ENCODE measurements around the gene ABI3. TPM values are rescaled to one million over a fixed set of nuclear protein-coding genes. Genes with fewer than 3 reads are reported as not detected.
"Not testable (repeated sequence)": the region's sequence is repeated elsewhere in the genome, so short reads cannot be mapped to it uniquely, and the experiment has no call there.

The ABI3 gene
- total RNA-seq, result 10 to 100 TPM in 1 of 2 donors, 1 to 10 TPM in 1; 8.9 to 10.8 TPM

GRCh38 chr17:49210158-49211029, at the start of gene ABI3, which contains the start of gene GNGT2:
Gene ABI3, plus strand, starts transcription at chr17:49210707. Its CDS starts 18 bp downstream, at chr17:49210725.
Gene GNGT2, minus strand, starts transcription at chr17:49210574. Its CDS starts 3,152 bp downstream, at chr17:49207422.
- H3K9me3 ChIP-seq, result no peaks in the 10 kb centered on the region
- no peaks in the 10 kb centered on the region for H3K4me1 ChIP-seq (ENCODE audit: control insufficient read depth in 1 of 2, low read depth in 2 of 2)
- H3K27me3 ChIP-seq (replicated peaks; ENCODE audit: insufficient read depth), result peaks cover 4% of the 10 kb centered on the region
- no peaks in the 10 kb centered on the region for H3K36me3 ChIP-seq
- TF ChIP-seq CTCF (IDR thresholded peaks at IDR 0.05), result no peak
- H3K27ac ChIP-seq, result peak within 1 kb of the TSS; percentile 12 to 27
- DNase-seq (ENCODE audit: low spot score) (no peak), ATAC-seq (ENCODE audit: insufficient number of reproducible peaks, low FRiP score, low read depth) (no peak)
- H3K4me3 ChIP-seq, result peak within 1 kb of the TSS; percentile 62

- Histone ChIP-seq H3K4me3 (no peak overlapping the region), H3K27ac (no peak overlapping the region), H3K36me3 (no peaks in the 10 kb centered on the region), H3K4me1 (ENCODE audit: control insufficient read depth in 1 of 2, low read depth in 2 of 2) (no peaks in the 10 kb centered on the region), H3K27me3 (replicated peaks; ENCODE audit: insufficient read depth) (no peaks in the 10 kb centered on the region), H3K9me3 (no peaks in the 10 kb centered on the region)
- no peak for ATAC-seq (ENCODE audit: insufficient number of reproducible peaks, low FRiP score, low read depth)
- no peak for DNase-seq (ENCODE audit: low spot score)
- TF ChIP-seq CTCF (IDR thresholded peaks at IDR 0.05), result no peak
Observed at GRCh38 chr17:49162866-49163265, 47.6 kb upstream of the ABI3 start.

- ATAC-seq (ENCODE audit: insufficient number of reproducible peaks, low FRiP score, low read depth), result no peak
- no peaks in the 10 kb centered on the region for H3K27me3 ChIP-seq (replicated peaks; ENCODE audit: insufficient read depth)
Observed at GRCh38 chr17:49165143-49165542, 45.4 kb upstream of the ABI3 start.

GRCh38 chr17:49168706-49169105, 41.8 kb upstream of the ABI3 start:
- no peak for ATAC-seq (ENCODE audit: insufficient number of reproducible peaks, low FRiP score, low read depth)
- no peak overlapping the region for H3K4me3 ChIP-seq
- no peak for DNase-seq (ENCODE audit: low spot score)
- H3K9me3 ChIP-seq, result no peaks in the 10 kb centered on the region
- H3K27ac ChIP-seq, result no peak overlapping the region
- TF ChIP-seq CTCF (IDR thresholded peaks at IDR 0.05), result no peak
- H3K36me3 ChIP-seq, result no peaks in the 10 kb centered on the region
- no peaks in the 10 kb centered on the region for H3K27me3 ChIP-seq (replicated peaks; ENCODE audit: insufficient read depth)
- no peaks in the 10 kb centered on the region for H3K4me1 ChIP-seq (ENCODE audit: control insufficient read depth in 1 of 2, low read depth in 2 of 2)

More at GRCh38 chr17:49165143-49165542, 45.4 kb upstream of the ABI3 start:
- Histone ChIP-seq H3K27ac (no peak overlapping the region), H3K4me1 (ENCODE audit: control insufficient read depth in 1 of 2, low read depth in 2 of 2) (no peaks in the 10 kb centered on the region), H3K4me3 (no peak overlapping the region), H3K9me3 (no peaks in the 10 kb centered on the region), H3K36me3 (no peaks in the 10 kb centered on the region)
- DNase-seq (ENCODE audit: low spot score), result no peak
- TF ChIP-seq CTCF (IDR thresholded peaks at IDR 0.05), result no peak

- Histone ChIP-seq H3K27ac (no peak overlapping the region), H3K9me3 (peaks cover 7% of the 10 kb centered on the region), H3K27me3 (replicated peaks; ENCODE audit: insufficient read depth) (no peaks in the 10 kb centered on the region), H3K4me1 (ENCODE audit: control insufficient read depth in 1 of 2, low read depth in 2 of 2) (no peaks in the 10 kb centered on the region), H3K36me3 (no peaks in the 10 kb centered on the region), H3K4me3 (no peak overlapping the region)
- DNase-seq (ENCODE audit: low spot score) (no peak), ATAC-seq (ENCODE audit: insufficient number of reproducible peaks, low FRiP score, low read depth) (no peak)
- TF ChIP-seq CTCF (IDR thresholded peaks at IDR 0.05), result no peak
Observed at GRCh38 chr17:49170216-49170615, 40.3 kb upstream of the ABI3 start.

GRCh38 chr17:49170711-49171110, 39.8 kb upstream of the ABI3 start:
- not testable (repeated sequence) for ATAC-seq (ENCODE audit: insufficient number of reproducible peaks, low FRiP score, low read depth); H3K36me3 ChIP-seq; H3K27ac ChIP-seq; H3K4me1 ChIP-seq (ENCODE audit: control insufficient read depth in 1 of 2, low read depth in 2 of 2); H3K4me3 ChIP-seq; H3K27me3 ChIP-seq (replicated peaks; ENCODE audit: insufficient read depth); DNase-seq (ENCODE audit: low spot score)
- H3K9me3 ChIP-seq, result peaks cover 12% of the 10 kb centered on the region

- not testable (repeated sequence) for H3K4me1 ChIP-seq (ENCODE audit: control insufficient read depth in 1 of 2, low read depth in 2 of 2); ATAC-seq (ENCODE audit: insufficient number of reproducible peaks, low FRiP score, low read depth)
Observed at GRCh38 chr17:49175978-49176377, 34.5 kb upstream of the ABI3 start.

More at GRCh38 chr17:49175978-49176377, 34.5 kb upstream of the ABI3 start:
- H3K27ac ChIP-seq; H3K27me3 ChIP-seq (replicated peaks; ENCODE audit: insufficient read depth); DNase-seq (ENCODE audit: low spot score); H3K36me3 ChIP-seq; H3K4me3 ChIP-seq: not testable (repeated sequence)
- peaks cover 22% of the 10 kb centered on the region for H3K9me3 ChIP-seq
